Loucy (cell line): ENCODE data around the gene LARP4B.

Experiments
- H2AFZ ChIP-seq: fragments of 200-600 bp; sonication (generic); 2 replicates; pipeline ENCODE4 v1.6.0; 2016; ENCODE audit warnings: antibody characterized with exemption, mild to moderate bottlenecking, low read length, moderate library complexity
- H3F3A ChIP-seq: fragments of 200-600 bp; 2 replicates; pipeline ENCODE4 v1.6.0; 2016; ENCODE audit warnings: antibody characterized with exemption, low read depth, mild to moderate bottlenecking
- H3K27me3 ChIP-seq: fragments of 200-600 bp; sonication (generic); 2 replicates; pipeline ENCODE4 v1.6.1; 2014; ENCODE audit warnings: low read length, mild to moderate bottlenecking; ENCODE audit not compliant: insufficient read depth, poor library complexity, severe bottlenecking
- H3K36me3 ChIP-seq: fragments of 200-600 bp; sonication (generic); 2 replicates; pipeline ENCODE4 v1.6.1; 2016; ENCODE audit warnings: low read length; ENCODE audit not compliant: insufficient read depth
- H3K4me1 ChIP-seq: fragments of 200-600 bp; sonication (generic); 2 replicates; pipeline ENCODE4 v1.5.1; 2014; ENCODE audit warnings: low read length, mild to moderate bottlenecking; ENCODE audit not compliant: insufficient read depth, poor library complexity, severe bottlenecking
- H3K4me2 ChIP-seq: fragments of 200-600 bp; sonication (generic); 2 replicates; pipeline ENCODE4 v1.6.0; 2014; ENCODE audit warnings: antibody characterized with exemption, low read length, low read depth, mild to moderate bottlenecking; ENCODE audit not compliant: poor library complexity, severe bottlenecking
- H3K4me3 ChIP-seq: fragments of 200-600 bp; sonication (generic); 2 replicates; pipeline ENCODE4 v1.5.1; 2014; ENCODE audit warnings: low read length, mild to moderate bottlenecking, mixed read lengths; ENCODE audit not compliant: poor library complexity, severe bottlenecking
- H3K79me2 ChIP-seq: fragments of 200-600 bp; sonication (generic); 2 replicates; pipeline ENCODE4 v1.6.1; 2014; ENCODE audit warnings: low read length; ENCODE audit not compliant: insufficient read depth
- H3K9ac ChIP-seq: fragments of 200-600 bp; sonication (generic); 2 replicates; pipeline ENCODE4 v1.6.0; 2014; ENCODE audit warnings: mild to moderate bottlenecking, low read depth, low read length, moderate library complexity; ENCODE audit not compliant: poor library complexity, severe bottlenecking
- H3K9me2 ChIP-seq: fragments of 200-600 bp; sonication (generic); replicated peaks from 2 replicates; pipeline ENCODE4 v1.6.1; 2016; ENCODE audit warnings: low read depth, low read length, mixed read lengths
- H3K9me3 ChIP-seq: fragments of 200-600 bp; sonication (generic); 2 replicates; pipeline ENCODE4 v1.6.1; 2014; ENCODE audit warnings: mild to moderate bottlenecking, antibody characterized with exemption, low read length, low read depth; ENCODE audit not compliant: insufficient read depth
- H4K20me1 ChIP-seq: fragments of 200-600 bp; sonication (generic); 2 replicates; pipeline ENCODE4 v1.6.0; 2014; ENCODE audit warnings: antibody characterized with exemption, low read length, mild to moderate bottlenecking; ENCODE audit not compliant: insufficient read depth, poor library complexity, severe bottlenecking
- EZH2phosphoT487 ChIP-seq: fragments of 200-600 bp; IDR thresholded peaks from 2 replicates; pipeline ENCODE4 v1.6.1; 2018; ENCODE audit warnings: antibody characterized with exemption, mild to moderate bottlenecking, moderate library complexity, borderline replicate concordance
- TF ChIP-seq, protein P1 (sequence below): fragments of 200-600 bp; sonication (generic); conservative IDR thresholded peaks from 2 replicates; pipeline ENCODE4 v1.5.1; 2014; ENCODE audit warnings: mild to moderate bottlenecking, antibody characterized with exemption, low read length

The LARP4B gene

DNA sequence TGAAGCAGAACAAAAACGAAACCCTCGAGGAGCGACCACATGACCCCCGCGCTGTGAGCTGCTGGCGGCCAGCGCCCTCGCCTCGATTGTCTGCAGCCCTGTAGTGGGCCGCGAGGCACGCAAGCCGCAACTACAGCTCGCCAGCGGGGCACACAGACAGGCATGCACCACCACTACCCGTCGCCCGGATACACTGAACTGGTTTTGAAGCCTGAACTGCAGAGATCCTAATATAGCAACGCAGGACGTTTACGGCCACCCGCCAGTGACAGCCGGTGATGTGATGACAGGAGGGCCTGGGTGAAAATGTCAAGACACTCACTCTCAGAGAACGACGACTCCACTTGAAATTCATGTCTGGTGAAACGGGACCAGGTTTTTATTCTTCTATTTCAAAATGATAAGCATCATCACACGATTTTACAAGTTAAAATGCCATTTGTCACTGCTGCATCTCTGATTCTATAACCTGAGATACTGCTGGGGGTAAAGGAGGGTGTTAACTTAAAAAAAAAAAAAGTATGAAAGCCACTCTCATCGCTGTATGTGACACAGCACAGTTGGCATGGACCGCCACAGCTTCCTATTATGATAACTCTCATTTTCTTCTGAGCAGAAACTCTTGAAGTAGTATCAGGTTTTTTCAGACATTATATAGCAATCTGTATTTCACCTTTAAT lies 121.7 kb downstream of the LARP4B start:
- no peaks in the 10 kb centered on the region for H3F3A ChIP-seq
- no peaks in the 10 kb centered on the region for H3K9me3 ChIP-seq
- H3K27me3 ChIP-seq = no peaks in the 10 kb centered on the region
- H2AFZ ChIP-seq = no peak overlapping the region
- no peaks in the 10 kb centered on the region for H4K20me1 ChIP-seq
- H3K79me2 ChIP-seq = no peaks in the 10 kb centered on the region
- no peak for TF ChIP-seq EZH2phosphoT487
- TF ChIP-seq, protein P1, sequence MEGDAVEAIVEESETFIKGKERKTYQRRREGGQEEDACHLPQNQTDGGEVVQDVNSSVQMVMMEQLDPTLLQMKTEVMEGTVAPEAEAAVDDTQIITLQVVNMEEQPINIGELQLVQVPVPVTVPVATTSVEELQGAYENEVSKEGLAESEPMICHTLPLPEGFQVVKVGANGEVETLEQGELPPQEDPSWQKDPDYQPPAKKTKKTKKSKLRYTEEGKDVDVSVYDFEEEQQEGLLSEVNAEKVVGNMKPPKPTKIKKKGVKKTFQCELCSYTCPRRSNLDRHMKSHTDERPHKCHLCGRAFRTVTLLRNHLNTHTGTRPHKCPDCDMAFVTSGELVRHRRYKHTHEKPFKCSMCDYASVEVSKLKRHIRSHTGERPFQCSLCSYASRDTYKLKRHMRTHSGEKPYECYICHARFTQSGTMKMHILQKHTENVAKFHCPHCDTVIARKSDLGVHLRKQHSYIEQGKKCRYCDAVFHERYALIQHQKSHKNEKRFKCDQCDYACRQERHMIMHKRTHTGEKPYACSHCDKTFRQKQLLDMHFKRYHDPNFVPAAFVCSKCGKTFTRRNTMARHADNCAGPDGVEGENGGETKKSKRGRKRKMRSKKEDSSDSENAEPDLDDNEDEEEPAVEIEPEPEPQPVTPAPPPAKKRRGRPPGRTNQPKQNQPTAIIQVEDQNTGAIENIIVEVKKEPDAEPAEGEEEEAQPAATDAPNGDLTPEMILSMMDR = no peak
- H3K4me3 ChIP-seq = no peak overlapping the region
- no peaks in the 10 kb centered on the region for H3K9me2 ChIP-seq
- peaks cover 57% of the 10 kb centered on the region; the same call in 1 of the 2 replicates for H3K36me3 ChIP-seq
- H3K9ac ChIP-seq = no peak overlapping the region
- H3K4me1 ChIP-seq = no peaks in the 10 kb centered on the region
- H3K4me2 ChIP-seq = no peak overlapping the region

DNA sequence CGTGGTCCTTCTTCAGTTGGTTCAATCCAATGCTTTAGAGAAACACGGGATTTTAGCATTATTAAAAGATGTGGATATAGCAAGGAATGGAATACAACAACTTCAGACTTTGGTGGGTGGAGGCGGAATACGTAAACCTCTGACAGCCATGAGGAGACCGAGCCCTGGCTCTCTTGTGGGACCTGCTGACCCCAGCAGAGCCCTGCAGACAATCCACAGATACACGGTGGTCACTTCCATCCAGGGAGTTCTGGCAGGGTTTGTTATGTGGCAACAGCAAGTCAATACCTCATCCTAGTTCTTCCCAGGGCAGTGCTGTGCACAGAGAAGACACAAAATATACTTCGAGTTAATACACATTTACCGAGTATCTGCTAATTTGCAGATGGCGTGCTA lies 123.5 kb downstream of the LARP4B start:
- Histone ChIP-seq H3K79me2 (no peaks in the 10 kb centered on the region), H3K36me3 (peaks cover 42% of the 10 kb centered on the region; the same call in 1 of the 2 replicates), H3F3A (no peaks in the 10 kb centered on the region), H3K4me2 (no peak overlapping the region), H3K9me3 (no peaks in the 10 kb centered on the region), H3K4me3 (no peak overlapping the region), H3K9me2 (no peaks in the 10 kb centered on the region), H3K27me3 (no peaks in the 10 kb centered on the region), H3K4me1 (peaks cover 3% of the 10 kb centered on the region), H3K9ac (no peak overlapping the region), H4K20me1 (no peaks in the 10 kb centered on the region), H2AFZ (no peak overlapping the region)
- TF ChIP-seq, protein P1 = no peak
- TF ChIP-seq EZH2phosphoT487 = no peak

GRCh38 chr10:807163-807957 lies 124.1 kb downstream of the LARP4B start:
- Histone ChIP-seq H3F3A (no peaks in the 10 kb centered on the region), H3K9me3 (no peaks in the 10 kb centered on the region), H2AFZ (no peak overlapping the region), H3K4me3 (no peak overlapping the region), H3K27me3 (no peaks in the 10 kb centered on the region), H4K20me1 (no peaks in the 10 kb centered on the region), H3K4me1 (peaks cover 3% of the 10 kb centered on the region), H3K36me3 (peaks cover 36% of the 10 kb centered on the region; the same call in 1 of the 2 replicates), H3K4me2 (no peak overlapping the region), H3K9ac (no peak overlapping the region), H3K9me2 (no peaks in the 10 kb centered on the region), H3K79me2 (no peaks in the 10 kb centered on the region)
- TF ChIP-seq, protein P1 = no peak
- no peak for TF ChIP-seq EZH2phosphoT487
